HepG2 (cell line): ENCODE results near the gene MRPL58. TPM values are rescaled to one million over a fixed set of nuclear protein-coding genes. Genes with fewer than 3 reads are reported as not detected.

Experiments
- ATM ChIP-seq: fragments of 450-650 bp; IDR thresholded peaks from 2 replicates; pipeline ENCODE4 v1.7.1; 2017; ENCODE audit warnings: mild to moderate bottlenecking, borderline replicate concordance
- HMG20B ChIP-seq: conservative IDR thresholded peaks from 2 replicates; pipeline ENCODE4 v1.6.1; 2016; ENCODE audit warnings: missing genetic modification reagents, missing compliant biosample characterization
- HMGA1 ChIP-seq: sonication (generic); formaldehyde crosslinking; conservative IDR thresholded peaks from 2 replicates; pipeline ENCODE4 v1.4.0; 2020; ENCODE audit warnings: missing genetic modification reagents
- IRF1 ChIP-seq: sonication (generic); formaldehyde crosslinking; IDR thresholded peaks from 2 replicates; pipeline ENCODE4 v1.4.0; 2020; ENCODE audit warnings: low read depth, mild to moderate bottlenecking, missing genetic modification reagents
- IRX3 ChIP-seq: sonication (generic); formaldehyde crosslinking; IDR thresholded peaks from 2 replicates; pipeline ENCODE4 v1.8.1; 2023; ENCODE audit warnings: mild to moderate bottlenecking, low read depth, missing genetic modification reagents, borderline replicate concordance
- KDM2A ChIP-seq: sonication (generic); formaldehyde crosslinking; IDR thresholded peaks from 2 replicates; pipeline ENCODE4 v1.4.0; 2020; ENCODE audit warnings: low read depth, missing genetic modification reagents, borderline replicate concordance
- MAZ ChIP-seq, 2 experiments: sonication (generic) in 1 of 2; formaldehyde crosslinking in 1 of 2; IDR thresholded peaks; 2 replicates each; pipeline versions ENCODE4 v1.5.0 to v1.6.1; 2012 to 2020; ENCODE audit warnings: low read depth in 2 of 2, mild to moderate bottlenecking in 2 of 2, borderline replicate concordance in 1 of 2, improper control_type of control experiment in 1 of 2, low read length in 1 of 2, missing genetic modification reagents in 1 of 2, moderate library complexity in 1 of 2
- MYC ChIP-seq: sonication (generic); formaldehyde crosslinking; IDR thresholded peaks from 2 replicates; pipeline ENCODE4 v1.9.0; 2021; ENCODE audit warnings: missing genetic modification reagents, borderline replicate concordance
- RARG ChIP-seq: sonication (generic); formaldehyde crosslinking; IDR thresholded peaks from 2 replicates; pipeline ENCODE4 v1.4.0; 2020; ENCODE audit warnings: low read depth, mild to moderate bottlenecking, missing genetic modification reagents
- SAP130 ChIP-seq: IDR thresholded peaks from 2 replicates; pipeline ENCODE4 v1.6.1; 2016; ENCODE audit warnings: low read depth
- SNAI1 ChIP-seq: sonication (generic); formaldehyde crosslinking; IDR thresholded peaks from 2 replicates; pipeline ENCODE4 v1.5.0; 2020; ENCODE audit warnings: mild to moderate bottlenecking, missing genetic modification reagents, borderline replicate concordance
- SP4 ChIP-seq: sonication (generic); formaldehyde crosslinking; IDR thresholded peaks from 2 replicates; pipeline ENCODE4 v1.8.1; 2023; ENCODE audit warnings: mild to moderate bottlenecking, missing genetic modification reagents
- THRA ChIP-seq: sonication (generic); formaldehyde crosslinking; IDR thresholded peaks from 2 replicates; pipeline ENCODE4 v1.4.0; 2020; ENCODE audit warnings: missing genetic modification reagents, borderline replicate concordance
- ZBTB10 ChIP-seq: sonication (generic); formaldehyde crosslinking; IDR thresholded peaks from 2 replicates; pipeline ENCODE4 v1.4.0; 2020; ENCODE audit warnings: missing genetic modification reagents, borderline replicate concordance
- ZBTB7B ChIP-seq: sonication (generic); formaldehyde crosslinking; IDR thresholded peaks from 2 replicates; pipeline ENCODE4 v1.4.0; 2020; ENCODE audit warnings: missing genetic modification reagents
- ZNF530 ChIP-seq: sonication (generic); formaldehyde crosslinking; IDR thresholded peaks from 2 replicates; pipeline ENCODE4 v1.5.0; 2020; ENCODE audit warnings: low read depth, mild to moderate bottlenecking, missing genetic modification reagents
- ZNF619 ChIP-seq: sonication (generic); formaldehyde crosslinking; IDR thresholded peaks from 2 replicates; pipeline ENCODE4 v1.4.0; 2020; ENCODE audit warnings: mild to moderate bottlenecking, missing genetic modification reagents
- ZNF629 ChIP-seq: sonication (generic); formaldehyde crosslinking; conservative IDR thresholded peaks from 2 replicates; pipeline ENCODE4 v1.5.0; 2020; ENCODE audit warnings: missing genetic modification reagents
- ZNF639 ChIP-seq: conservative IDR thresholded peaks from 2 replicates; pipeline ENCODE4 v1.6.1; 2018; ENCODE audit warnings: missing genetic modification reagents
- ZNF850 ChIP-seq: sonication (generic); formaldehyde crosslinking; conservative IDR thresholded peaks from 2 replicates; pipeline ENCODE4 v1.9.0; 2021; ENCODE audit warnings: mild to moderate bottlenecking, missing genetic modification reagents
- polyA plus RNA-seq, 8 experiments: library from polyadenylated mRNA; depleted of rRNA in 3 of 8; stranded (reverse) in 7 of 8; unstranded in 1 of 8; fragments of >200 nt; fragmentation: Illumina TruSeq in 4 of 8; extraction: Trizol in 4 of 8; gene quantifications; 2 replicates each; pipeline versions ENCODE4 v1.2.1 to v1.2.3, GENCODE V29; 2011 to 2016; ENCODE audit warnings: low read depth in 4 of 8, missing spikeins in 1 of 8, mixed read lengths in 1 of 8; ENCODE audit not compliant: insufficient read depth in 1 of 8
- total RNA-seq, 5 experiments: library from RNA; depleted of rRNA; stranded (reverse); fragments of >200 nt; fragmentation: Illumina TruSeq; extraction: Trizol; gene quantifications; 2 replicates each; pipeline ENCODE4 v1.2.3, GENCODE V29; 2016; ENCODE audit warnings: low read depth in 1 of 5

Gene MRPL58
- total and polyA plus RNA-seq, 2 of the 13 experiments (the other 11 are each of a cell fraction or from before 2014, with no cell fraction given) = 44.9 to 68.9 TPM

- TF ChIP-seq THRA (CRISPR knock-in tag) (peak; percentile 75; the same call in 1 of the 2 replicates), HMG20B (CRISPR knock-in tag) (0 out of 2 replicates have a peak, but pooled peaks have one; percentile 14), RARG (CRISPR knock-in tag) (peak; percentile 88; the same call in 1 of the 2 replicates), ATM (no peak), KDM2A (CRISPR knock-in tag) (peak; percentile 94), ZNF619 (CRISPR knock-in tag) (0 out of 2 replicates have a peak, but pooled peaks have one; percentile 28), ZNF639 (peak; percentile 83), IRF1 (CRISPR knock-in tag) (0 out of 2 replicates have a peak, but pooled peaks have one; percentile 40), HMGA1 (no peak), ZBTB7B (no peak), SAP130 (CRISPR knock-in tag) (peak; percentile 95), ZBTB10 (CRISPR knock-in tag) (no peak), ZNF629 (CRISPR knock-in tag) (peak; percentile 88), SNAI1 (CRISPR knock-in tag) (no peak), MAZ (IDR thresholded peaks at IDR 0.05; ENCODE audit: borderline replicate concordance, low read depth, low read length) (no peak), MAZ (CRISPR knock-in tag; IDR thresholded peaks at IDR 0.05; ENCODE audit: low read depth) (peak; percentile 87), IRX3 (CRISPR knock-in tag) (peak; percentile 79; the same call in 1 of the 2 replicates), MYC (CRISPR knock-in tag) (peak; percentile 94), SP4 (CRISPR knock-in tag) (peak; percentile 31), ZNF530 (CRISPR knock-in tag) (no peak), ZNF850 (CRISPR knock-in tag) (no peak)
Measured at GRCh38 chr17:75033346-75034235, 21.1 kb downstream of the MRPL58 start (continued).
